Tibial artery (tissue), 4 donors: ENCODE data around the gene SCN11A.

ENCODE experiments used
- DNase-seq, 2 donors: peaks; one replicate each; pipeline ENCODE4 v3.0.0-alpha.2; 2019
- H3K27ac ChIP-seq, 2 donors: fragments of 200-600 bp; sonication (generic) in 1 of 2; 1 replicate in 1 of 2; 2 replicates in 1 of 2; pipeline ENCODE4 v1.5.1; 2018 to 2019; ENCODE audit warnings: mild to moderate bottlenecking in 1 of 2
- H3K27me3 ChIP-seq, 2 donors: fragments of 200-600 bp; sonication (generic) in 1 of 2; one replicate each; pipeline versions ENCODE4 v1.5.1 to v1.6.0; 2016 to 2019
- H3K36me3 ChIP-seq, 3 donors: fragments of 200-600 bp; sonication (generic) in 2 of 3; one replicate each; pipeline ENCODE4 v1.5.1; 2016 to 2019; ENCODE audit warnings: mild to moderate bottlenecking in 2 of 3
- H3K4me1 ChIP-seq, 4 donors: fragments of 200-600 bp; sonication (generic) in 2 of 4; 1 replicate in 3 of 4; 2 replicates in 1 of 4; pipeline ENCODE4 v1.5.1; 2016 to 2019
- H3K4me3 ChIP-seq, 2 donors: fragments of 200-600 bp; sonication (generic) in 1 of 2; 1 replicate in 1 of 2; 2 replicates in 1 of 2; pipeline ENCODE4 v1.5.1; 2018 to 2019; ENCODE audit warnings: mild to moderate bottlenecking in 2 of 2
- H3K9me3 ChIP-seq, 3 donors: fragments of 200-600 bp; sonication (generic) in 1 of 3; one replicate each; pipeline ENCODE4 v1.5.1; 2016 to 2019
- intact Hi-C: fragments of 100-400 bp; cut with DNase I; formaldehyde crosslinking; loops from one replicate; pipeline ENCODE4 v1.15.0; 2023; ENCODE audit warnings: low total_unique reads
- TF ChIP-seq, protein P1 (sequence below), 2 experiments: fragments of 200-600 bp in 1 of 2; fragments of 450-650 bp in 1 of 2; IDR thresholded peaks; one replicate each; pipeline ENCODE4 v1.5.1; 2017 to 2019; ENCODE audit warnings: antibody characterized with exemption in 2 of 2, mild to moderate bottlenecking in 1 of 2, moderate library complexity in 1 of 2

Gene SCN11A

DNA sequence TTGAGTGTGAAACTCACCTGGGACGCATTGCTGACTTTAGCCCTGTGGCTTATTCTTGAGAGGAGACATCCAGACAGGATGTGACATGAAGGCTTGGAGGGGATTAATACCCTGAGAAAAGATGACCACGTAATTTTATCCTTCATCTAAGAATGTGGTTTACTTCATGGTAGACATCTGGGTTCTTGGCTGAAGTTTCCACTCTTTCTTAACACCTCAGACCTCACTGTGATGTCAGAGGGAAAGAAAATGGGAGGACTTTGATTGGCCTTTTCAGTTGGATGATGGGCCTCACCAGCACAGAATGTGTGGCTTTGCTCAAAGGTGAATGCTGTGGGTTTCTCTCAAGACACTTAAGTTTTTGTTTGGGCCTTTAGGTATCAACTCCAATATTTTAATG, 39.2 kb upstream of the SCN11A start:
- Histone ChIP-seq H3K4me3 (no peak overlapping the region), H3K9me3 (no peaks in the 10 kb centered on the region), H3K4me1 (no peaks in the 10 kb centered on the region), H3K36me3 (peaks cover 87 to 96% (median 90%) of the 10 kb centered on the region in 3 donors), H3K27me3 (no peaks in the 10 kb centered on the region), H3K27ac (no peak overlapping the region)
- intact Hi-C loops, result no loop called here
- TF ChIP-seq, protein P1, sequence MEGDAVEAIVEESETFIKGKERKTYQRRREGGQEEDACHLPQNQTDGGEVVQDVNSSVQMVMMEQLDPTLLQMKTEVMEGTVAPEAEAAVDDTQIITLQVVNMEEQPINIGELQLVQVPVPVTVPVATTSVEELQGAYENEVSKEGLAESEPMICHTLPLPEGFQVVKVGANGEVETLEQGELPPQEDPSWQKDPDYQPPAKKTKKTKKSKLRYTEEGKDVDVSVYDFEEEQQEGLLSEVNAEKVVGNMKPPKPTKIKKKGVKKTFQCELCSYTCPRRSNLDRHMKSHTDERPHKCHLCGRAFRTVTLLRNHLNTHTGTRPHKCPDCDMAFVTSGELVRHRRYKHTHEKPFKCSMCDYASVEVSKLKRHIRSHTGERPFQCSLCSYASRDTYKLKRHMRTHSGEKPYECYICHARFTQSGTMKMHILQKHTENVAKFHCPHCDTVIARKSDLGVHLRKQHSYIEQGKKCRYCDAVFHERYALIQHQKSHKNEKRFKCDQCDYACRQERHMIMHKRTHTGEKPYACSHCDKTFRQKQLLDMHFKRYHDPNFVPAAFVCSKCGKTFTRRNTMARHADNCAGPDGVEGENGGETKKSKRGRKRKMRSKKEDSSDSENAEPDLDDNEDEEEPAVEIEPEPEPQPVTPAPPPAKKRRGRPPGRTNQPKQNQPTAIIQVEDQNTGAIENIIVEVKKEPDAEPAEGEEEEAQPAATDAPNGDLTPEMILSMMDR (IDR thresholded peaks at IDR 0.05), result no peak
- DNase-seq, result no peak

DNA sequence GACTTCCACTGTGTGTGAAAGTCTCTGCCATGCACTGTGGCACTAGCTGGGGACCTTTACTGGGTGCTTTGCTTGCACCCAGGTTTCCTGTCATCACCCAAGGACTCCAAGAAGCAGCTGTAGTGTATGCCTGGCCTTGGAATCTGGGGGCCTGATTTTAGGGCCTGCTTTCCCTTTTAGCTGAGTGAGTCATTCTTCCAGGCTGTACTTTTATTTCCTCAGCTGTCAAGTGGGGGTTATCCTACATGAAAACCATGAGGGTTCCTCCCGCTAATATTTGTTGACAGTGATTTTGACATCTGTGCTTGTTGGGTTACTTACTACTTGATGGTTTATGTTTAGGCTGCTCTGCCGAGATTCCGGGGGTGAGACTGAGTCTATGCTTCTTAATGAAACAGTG, 37.1 kb upstream of the SCN11A start:
- intact Hi-C loops, result no loop called here
- Histone ChIP-seq H3K9me3 (no peaks in the 10 kb centered on the region), H3K27me3 (no peaks in the 10 kb centered on the region), H3K27ac (no peak overlapping the region), H3K36me3 (peaks cover 87 to 96% (median 90%) of the 10 kb centered on the region in 3 donors), H3K4me1 (no peaks in the 10 kb centered on the region), H3K4me3 (no peak overlapping the region)
- DNase-seq, result no peak
- TF ChIP-seq, protein P1 (IDR thresholded peaks at IDR 0.05), result no peak

- intact Hi-C loops, result no loop called here
- DNase-seq, result no peak
- TF ChIP-seq, protein P1 (IDR thresholded peaks at IDR 0.05), result no peak
- H3K4me3 ChIP-seq, result no peak overlapping the region
- H3K27ac ChIP-seq, result no peak overlapping the region
- H3K9me3 ChIP-seq, result no peaks in the 10 kb centered on the region
- H3K4me1 ChIP-seq, result no peaks in the 10 kb centered on the region
- H3K27me3 ChIP-seq, result no peaks in the 10 kb centered on the region
- H3K36me3 ChIP-seq, result peaks cover 87 to 96% (median 90%) of the 10 kb centered on the region in 3 donors
Observed at GRCh38 chr3:39088456-39088855, 36.7 kb upstream of the SCN11A start.

DNA sequence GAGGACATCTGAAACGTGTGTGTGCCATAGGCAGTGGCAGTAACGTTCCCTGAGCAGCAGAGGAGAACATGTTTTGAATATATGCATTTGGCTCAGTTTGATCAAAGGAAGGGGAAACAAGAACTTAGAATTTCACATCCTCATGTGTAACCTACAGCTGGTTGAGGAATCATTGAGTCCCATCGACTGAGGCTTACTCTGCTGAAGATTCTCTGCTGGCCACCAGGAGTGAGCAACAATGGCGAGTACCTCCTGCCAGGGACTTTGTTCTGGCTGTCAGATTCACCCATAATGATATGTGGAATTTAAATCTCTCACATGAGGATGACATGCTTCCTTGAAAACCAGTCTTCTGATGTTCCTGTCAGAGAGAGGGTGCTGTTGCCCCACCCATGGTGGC, 34.4 kb upstream of the SCN11A start:
- H3K36me3 ChIP-seq, result peaks cover 64 to 96% (median 88%) of the 10 kb centered on the region in 3 donors
- TF ChIP-seq, protein P1 (IDR thresholded peaks at IDR 0.05), result no peak
- no peaks in the 10 kb centered on the region for H3K4me1 ChIP-seq
- DNase-seq, result no peak
- H3K27me3 ChIP-seq, result no peaks in the 10 kb centered on the region
- no peak overlapping the region for H3K4me3 ChIP-seq
- H3K9me3 ChIP-seq, result no peaks in the 10 kb centered on the region
- intact Hi-C loops, result no loop called here
- H3K27ac ChIP-seq, result no peak overlapping the region

GRCh38 chr3:39082666-39083313, 31.0 kb upstream of the SCN11A start:
- no peak overlapping the region for H3K4me3 ChIP-seq
- peaks cover 41 to 89% (median 88%) of the 10 kb centered on the region in 3 donors for H3K36me3 ChIP-seq
- intact Hi-C loops, result no loop called here
- TF ChIP-seq, protein P1 (IDR thresholded peaks at IDR 0.05), result no peak
- no peaks in the 10 kb centered on the region for H3K9me3 ChIP-seq
- no peaks in the 10 kb centered on the region for H3K27me3 ChIP-seq
- no peak for DNase-seq
- no peaks in the 10 kb centered on the region for H3K4me1 ChIP-seq
- H3K27ac ChIP-seq, result no peak overlapping the region
